ENCODE measurements around the gene CUTA. TPM values are rescaled to one million over a fixed set of nuclear protein-coding genes. Genes with fewer than 3 reads are reported as not detected.
A peak's percentile ranks its signal among the peaks of the same experiment; 100 is the strongest.

Gene CUTA
- total and polyA plus RNA-seq, 2 of the 13 experiments (the other 11 are each of a cell fraction or from before 2014, with no cell fraction given), result 170 to 180 TPM

DNA sequence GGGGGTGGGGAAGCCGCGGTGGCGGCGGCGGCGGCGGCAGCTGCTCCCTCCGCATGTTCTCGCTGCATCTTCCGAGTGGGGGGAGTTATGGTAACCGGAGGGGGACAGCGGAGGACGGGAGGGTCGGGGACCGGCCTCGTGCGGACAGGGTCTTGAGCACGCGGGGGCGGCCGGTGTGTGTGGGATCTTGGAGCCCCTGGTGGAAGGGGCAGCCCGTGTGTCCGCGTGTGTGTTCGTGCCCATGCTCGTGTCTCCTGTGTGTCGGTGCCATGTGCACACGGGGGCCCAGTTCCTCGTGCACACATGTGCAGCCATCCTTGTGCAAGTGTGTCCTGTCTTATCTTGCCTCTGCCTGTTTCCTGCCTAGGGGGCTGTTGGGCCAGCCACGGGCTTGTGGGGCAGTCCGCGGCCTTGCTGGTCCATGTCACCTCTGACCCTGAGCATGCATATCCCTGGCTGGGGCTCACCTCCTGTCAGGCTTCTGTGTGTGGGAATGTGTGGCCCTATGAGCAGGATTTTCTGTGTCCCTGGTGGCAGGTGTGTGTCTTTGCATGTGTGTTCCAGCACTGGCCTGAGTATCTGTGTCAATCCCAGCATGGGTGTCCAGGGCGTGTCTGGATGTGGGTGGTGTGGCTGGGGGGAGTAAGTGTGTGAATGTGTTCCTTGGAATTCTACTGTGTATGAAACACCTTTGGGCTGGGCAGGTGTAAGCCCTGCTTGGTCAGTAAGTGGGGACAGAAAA lies 10.5 kb upstream of the CUTA start (continued):
- TF ChIP-seq, protein P1, sequence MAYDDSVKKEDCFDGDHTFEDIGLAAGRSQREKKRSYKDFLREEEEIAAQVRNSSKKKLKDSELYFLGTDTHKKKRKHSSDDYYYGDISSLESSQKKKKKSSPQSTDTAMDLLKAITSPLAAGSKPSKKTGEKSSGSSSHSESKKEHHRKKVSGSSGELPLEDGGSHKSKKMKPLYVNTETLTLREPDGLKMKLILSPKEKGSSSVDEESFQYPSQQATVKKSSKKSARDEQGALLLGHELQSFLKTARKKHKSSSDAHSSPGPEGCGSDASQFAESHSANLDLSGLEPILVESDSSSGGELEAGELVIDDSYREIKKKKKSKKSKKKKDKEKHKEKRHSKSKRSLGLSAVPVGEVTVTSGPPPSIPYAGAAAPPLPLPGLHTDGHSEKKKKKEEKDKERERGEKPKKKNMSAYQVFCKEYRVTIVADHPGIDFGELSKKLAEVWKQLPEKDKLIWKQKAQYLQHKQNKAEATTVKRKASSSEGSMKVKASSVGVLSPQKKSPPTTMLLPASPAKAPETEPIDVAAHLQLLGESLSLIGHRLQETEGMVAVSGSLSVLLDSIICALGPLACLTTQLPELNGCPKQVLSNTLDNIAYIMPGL (CRISPR knock-in tag; IDR thresholded peaks at IDR 0.05; ENCODE audit: borderline replicate concordance in 1 of 2, low read depth in 1 of 2), result peak in 1 of 2 experiments; percentile 58; a peak in 1 of 4 replicates
- no peak for TF ChIP-seq TP53 (CRISPR knock-in tag; conservative IDR thresholded peaks at IDR 0.05)
- no peak for TF ChIP-seq ZXDC (CRISPR knock-in tag; IDR thresholded peaks at IDR 0.05)
- no peak for TF ChIP-seq PBX2 (CRISPR knock-in tag; IDR thresholded peaks at IDR 0.05)
- TF ChIP-seq ZNF781 (CRISPR knock-in tag; IDR thresholded peaks at IDR 0.05; ENCODE audit: borderline replicate concordance, not compliant biosample characterization), result peak; percentile 14
- TF ChIP-seq ZBTB2 (CRISPR knock-in tag; IDR thresholded peaks at IDR 0.05; ENCODE audit: low read depth), result no peak
- TF ChIP-seq MXD4 (CRISPR knock-in tag; IDR thresholded peaks at IDR 0.05), result 0 out of 2 replicates have a peak, but pooled peaks have one; percentile 42
- TF ChIP-seq EP300 (IDR thresholded peaks at IDR 0.05; ENCODE audit: low read depth in 2 of 2, low read length in 2 of 2), result no peak
- peak; percentile 41; the same call in 1 of the 2 replicates for TF ChIP-seq EP300 (CRISPR knock-in tag; IDR thresholded peaks at IDR 0.05; ENCODE audit: borderline replicate concordance)
- 0 out of 2 replicates have a peak, but pooled peaks have one; percentile 70 for TF ChIP-seq ATAD3A (CRISPR knock-in tag; IDR thresholded peaks at IDR 0.05)
- no peak for TF ChIP-seq KAT2B (IDR thresholded peaks at IDR 0.05; ENCODE audit: borderline replicate concordance, low read depth, low read length)
- TF ChIP-seq HOXD1 (CRISPR knock-in tag; IDR thresholded peaks at IDR 0.05), result no peak
- peak; percentile 3; the same call in 1 of the 2 replicates for TF ChIP-seq KMT2A (CRISPR knock-in tag; IDR thresholded peaks at IDR 0.05)
- no peak for TF ChIP-seq NFATC3 (CRISPR knock-in tag; IDR thresholded peaks at IDR 0.05)
- TF ChIP-seq RORA (CRISPR knock-in tag; IDR thresholded peaks at IDR 0.05), result no peak
- TF ChIP-seq IRF2 (CRISPR knock-in tag; IDR thresholded peaks at IDR 0.05), result no peak
- TF ChIP-seq ZNF747 (CRISPR knock-in tag; IDR thresholded peaks at IDR 0.05; ENCODE audit: borderline replicate concordance), result peak; percentile 27; the same call in 1 of the 2 replicates
- peak; percentile 58 for TF ChIP-seq SALL1 (CRISPR knock-in tag; IDR thresholded peaks at IDR 0.05)
- TF ChIP-seq SNAI1 (CRISPR knock-in tag; IDR thresholded peaks at IDR 0.05; ENCODE audit: borderline replicate concordance), result 0 out of 2 replicates have a peak, but pooled peaks have one; percentile 32
- TF ChIP-seq, protein P2, sequence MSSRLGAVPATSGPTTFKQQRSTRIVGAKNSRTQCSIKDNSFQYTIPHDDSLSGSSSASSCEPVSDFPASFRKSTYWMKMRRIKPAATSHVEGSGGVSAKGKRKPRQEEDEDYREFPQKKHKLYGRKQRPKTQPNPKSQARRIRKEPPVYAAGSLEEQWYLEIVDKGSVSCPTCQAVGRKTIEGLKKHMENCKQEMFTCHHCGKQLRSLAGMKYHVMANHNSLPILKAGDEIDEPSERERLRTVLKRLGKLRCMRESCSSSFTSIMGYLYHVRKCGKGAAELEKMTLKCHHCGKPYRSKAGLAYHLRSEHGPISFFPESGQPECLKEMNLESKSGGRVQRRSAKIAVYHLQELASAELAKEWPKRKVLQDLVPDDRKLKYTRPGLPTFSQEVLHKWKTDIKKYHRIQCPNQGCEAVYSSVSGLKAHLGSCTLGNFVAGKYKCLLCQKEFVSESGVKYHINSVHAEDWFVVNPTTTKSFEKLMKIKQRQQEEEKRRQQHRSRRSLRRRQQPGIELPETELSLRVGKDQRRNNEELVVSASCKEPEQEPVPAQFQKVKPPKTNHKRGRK (CRISPR knock-in tag; IDR thresholded peaks at IDR 0.05), result no peak

Data from HepG2 (cell line).